ENCODE data around the gene CD4.

The CD4 gene

DNA sequence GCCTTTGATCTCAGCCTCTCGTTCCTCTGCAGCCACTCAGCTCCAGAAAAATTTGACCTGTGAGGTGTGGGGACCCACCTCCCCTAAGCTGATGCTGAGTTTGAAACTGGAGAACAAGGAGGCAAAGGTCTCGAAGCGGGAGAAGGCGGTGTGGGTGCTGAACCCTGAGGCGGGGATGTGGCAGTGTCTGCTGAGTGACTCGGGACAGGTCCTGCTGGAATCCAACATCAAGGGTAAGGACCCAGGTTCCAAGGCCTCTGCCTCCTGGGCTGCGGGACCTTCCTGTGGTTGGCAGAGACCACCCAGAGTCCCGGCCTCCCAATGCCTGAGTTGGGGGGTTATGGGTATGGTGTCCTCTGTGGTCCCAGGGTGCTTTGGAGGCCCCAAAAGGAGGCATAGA is 27.8 kb downstream of the CD4 start:
- no peak for DNase-seq

DNA sequence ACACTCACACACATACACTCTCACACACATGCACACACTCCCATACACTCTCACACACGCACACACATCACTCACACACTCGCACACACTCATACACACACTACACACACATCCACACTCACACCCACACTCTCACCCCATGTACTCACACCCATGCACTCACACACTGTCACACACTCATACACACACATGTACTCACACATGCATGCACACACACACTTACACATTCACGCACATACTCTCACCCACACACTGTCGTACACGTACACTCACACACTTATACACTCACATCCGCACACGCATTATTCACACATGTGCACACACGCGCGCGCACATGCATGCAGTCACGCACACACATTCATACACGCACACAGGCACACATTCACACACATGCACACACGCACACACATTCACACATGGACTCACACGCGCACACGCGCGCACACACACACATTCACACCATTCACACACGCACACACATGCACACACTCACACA is 28.4 kb downstream of the CD4 start:
- no peak for DNase-seq

DNA sequence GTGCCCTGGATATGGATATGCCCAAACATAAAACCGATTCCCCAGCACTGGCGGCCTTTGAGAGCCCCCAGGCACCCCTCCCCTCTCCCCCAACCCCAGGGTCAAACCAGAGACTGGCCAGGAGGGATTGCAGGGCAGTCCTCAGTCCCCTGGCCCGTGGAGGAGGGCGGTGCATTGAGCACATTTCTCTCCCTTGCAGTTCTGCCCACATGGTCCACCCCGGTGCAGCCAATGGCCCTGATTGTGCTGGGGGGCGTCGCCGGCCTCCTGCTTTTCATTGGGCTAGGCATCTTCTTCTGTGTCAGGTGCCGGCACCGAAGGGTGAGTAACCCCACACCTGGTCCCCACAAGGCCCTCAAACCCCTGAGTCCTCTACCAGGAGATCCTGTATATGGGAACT is 28.9 kb downstream of the CD4 start:
- DNase-seq: no peak

DNA sequence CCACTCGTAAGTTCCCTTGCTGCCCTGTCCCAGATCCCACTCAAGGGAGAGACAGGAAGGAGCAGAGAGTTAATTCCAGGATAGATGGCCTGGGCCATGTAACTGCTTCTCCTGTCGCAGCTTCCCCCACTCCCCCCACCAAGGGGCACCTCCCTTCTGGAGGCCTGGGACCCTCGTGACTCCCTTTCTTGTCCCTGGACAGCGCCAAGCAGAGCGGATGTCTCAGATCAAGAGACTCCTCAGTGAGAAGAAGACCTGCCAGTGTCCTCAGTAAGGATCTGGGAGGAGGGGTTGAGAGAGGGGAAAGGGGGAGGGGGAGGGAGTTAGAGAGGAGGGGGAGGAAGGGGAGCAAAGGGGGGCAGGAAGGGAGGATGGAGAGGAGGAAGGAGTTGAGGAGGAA is 29.3 kb downstream of the CD4 start:
- DNase-seq: no peak

DNA sequence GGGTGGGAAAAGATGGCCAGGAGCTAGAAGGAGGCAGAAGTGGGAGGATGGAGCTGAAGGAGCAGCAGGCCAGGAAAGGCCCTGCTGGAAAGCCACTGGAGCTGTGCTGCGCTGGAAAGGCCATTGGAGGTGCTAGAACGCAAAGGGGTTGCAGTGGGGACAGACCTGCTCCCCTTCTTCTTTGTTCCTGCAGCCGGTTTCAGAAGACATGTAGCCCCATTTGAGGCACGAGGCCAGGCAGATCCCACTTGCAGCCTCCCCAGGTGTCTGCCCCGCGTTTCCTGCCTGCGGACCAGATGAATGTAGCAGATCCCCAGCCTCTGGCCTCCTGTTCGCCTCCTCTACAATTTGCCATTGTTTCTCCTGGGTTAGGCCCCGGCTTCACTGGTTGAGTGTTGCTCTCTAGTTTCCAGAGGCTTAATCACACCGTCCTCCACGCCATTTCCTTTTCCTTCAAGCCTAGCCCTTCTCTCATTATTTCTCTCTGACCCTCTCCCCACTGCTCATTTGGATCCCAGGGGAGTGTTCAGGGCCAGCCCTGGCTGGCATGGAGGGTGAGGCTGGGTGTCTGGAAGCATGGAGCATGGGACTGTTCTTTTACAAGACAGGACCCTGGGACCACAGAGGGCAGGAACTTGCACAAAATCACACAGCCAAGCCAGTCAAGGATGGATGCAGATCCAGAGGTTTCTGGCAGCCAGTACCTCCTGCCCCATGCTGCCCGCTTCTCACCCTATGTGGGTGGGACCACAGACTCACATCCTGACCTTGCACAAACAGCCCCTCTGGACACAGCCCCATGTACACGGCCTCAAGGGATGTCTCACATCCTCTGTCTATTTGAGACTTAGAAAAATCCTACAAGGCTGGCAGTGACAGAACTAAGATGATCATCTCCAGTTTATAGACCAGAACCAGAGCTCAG is 30.0 kb downstream of the CD4 start:
- DNase-seq: no peak

DNA sequence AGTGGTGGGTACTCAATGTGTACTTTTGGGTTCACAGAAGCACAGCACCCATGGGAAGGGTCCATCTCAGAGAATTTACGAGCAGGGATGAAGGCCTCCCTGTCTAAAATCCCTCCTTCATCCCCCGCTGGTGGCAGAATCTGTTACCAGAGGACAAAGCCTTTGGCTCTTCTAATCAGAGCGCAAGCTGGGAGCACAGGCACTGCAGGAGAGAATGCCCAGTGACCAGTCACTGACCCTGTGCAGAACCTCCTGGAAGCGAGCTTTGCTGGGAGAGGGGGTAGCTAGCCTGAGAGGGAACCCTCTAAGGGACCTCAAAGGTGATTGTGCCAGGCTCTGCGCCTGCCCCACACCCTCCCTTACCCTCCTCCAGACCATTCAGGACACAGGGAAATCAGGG is 30.8 kb downstream of the CD4 start:
- DNase-seq: no peak

DNA sequence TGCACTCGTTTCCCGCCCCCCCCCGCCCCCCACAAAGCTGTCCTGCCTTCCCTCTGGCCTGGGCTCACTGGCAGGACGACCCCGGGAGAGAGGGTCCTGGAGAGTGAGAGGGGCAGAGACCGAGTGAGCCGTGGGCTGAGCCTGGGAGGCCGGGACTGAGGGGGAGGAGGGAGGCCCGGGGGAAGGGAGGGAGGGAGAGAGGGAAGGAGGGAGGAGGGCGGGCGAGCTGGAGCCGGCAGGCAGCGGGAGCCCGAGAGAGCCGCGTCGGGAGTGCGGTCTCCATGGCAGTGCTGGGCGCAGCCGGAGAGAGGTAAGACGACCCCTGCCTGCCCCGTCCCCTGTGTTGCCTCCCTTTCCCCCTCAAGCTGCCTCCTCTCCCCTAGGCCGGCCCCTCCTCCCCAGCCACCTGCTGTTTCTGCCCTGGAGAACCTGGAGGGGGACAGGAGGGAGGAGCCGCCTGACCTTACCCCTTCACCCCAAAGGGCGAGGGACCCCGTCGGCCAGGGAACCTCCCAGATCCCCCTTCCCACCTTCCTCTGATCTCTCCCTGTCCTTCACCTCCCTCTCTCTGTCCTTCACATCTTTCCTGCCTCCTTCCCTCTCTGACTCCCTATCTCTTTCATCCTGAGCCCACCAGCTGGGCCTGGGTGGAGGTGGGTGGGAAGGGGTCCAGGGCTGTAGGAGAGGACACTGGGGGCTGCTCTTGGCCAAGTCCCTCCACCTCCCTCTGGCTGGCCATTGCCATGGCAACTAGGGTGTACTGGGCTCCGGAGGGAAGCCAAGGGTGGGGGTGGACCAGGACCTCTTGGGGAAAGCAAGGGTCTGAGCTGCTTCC is 32.5 kb downstream of the CD4 start, which contains the start of gene GPR162:
GPR162 (plus strand) TSS at position 231 of the 835 bp plus-strand sequence. CDS start 2,078 bp downstream, outside the sequence.
- no peak for DNase-seq

DNA sequence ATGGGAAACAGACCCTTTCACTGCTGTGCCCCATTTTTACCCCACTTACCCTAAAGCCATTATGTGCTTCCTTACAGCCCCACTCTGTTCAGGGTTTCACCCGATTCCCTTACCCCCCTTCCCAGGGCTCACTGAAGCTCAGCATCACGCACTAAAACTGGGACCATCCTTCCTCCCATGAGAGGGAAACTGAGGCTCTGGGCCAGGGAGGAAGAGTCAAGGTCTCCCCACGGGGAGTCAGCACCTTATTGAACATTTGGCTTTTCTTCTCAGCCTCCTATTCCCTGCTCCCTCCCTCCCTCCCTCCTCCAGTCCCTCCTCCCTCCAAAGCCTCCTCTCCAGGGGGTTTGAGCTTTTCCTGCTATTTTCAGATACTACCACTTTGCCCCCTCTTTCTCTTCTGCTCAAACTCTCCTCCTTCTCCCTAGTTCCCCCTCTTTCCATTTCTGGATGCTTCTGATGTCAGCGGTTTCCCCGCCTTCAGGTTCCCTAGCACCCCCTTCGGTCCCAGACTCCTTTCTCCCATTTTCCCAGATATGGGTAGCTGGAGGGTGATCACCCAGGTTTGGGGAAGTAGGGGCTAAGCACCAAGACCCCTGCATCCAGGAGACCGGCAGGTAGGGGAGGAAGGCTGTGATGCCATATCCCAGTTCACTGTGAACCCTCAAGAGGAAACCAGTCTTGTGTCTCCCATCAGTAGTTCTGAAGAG is 33.3 kb downstream of the CD4 start:
- DNase-seq: no peak

DNA sequence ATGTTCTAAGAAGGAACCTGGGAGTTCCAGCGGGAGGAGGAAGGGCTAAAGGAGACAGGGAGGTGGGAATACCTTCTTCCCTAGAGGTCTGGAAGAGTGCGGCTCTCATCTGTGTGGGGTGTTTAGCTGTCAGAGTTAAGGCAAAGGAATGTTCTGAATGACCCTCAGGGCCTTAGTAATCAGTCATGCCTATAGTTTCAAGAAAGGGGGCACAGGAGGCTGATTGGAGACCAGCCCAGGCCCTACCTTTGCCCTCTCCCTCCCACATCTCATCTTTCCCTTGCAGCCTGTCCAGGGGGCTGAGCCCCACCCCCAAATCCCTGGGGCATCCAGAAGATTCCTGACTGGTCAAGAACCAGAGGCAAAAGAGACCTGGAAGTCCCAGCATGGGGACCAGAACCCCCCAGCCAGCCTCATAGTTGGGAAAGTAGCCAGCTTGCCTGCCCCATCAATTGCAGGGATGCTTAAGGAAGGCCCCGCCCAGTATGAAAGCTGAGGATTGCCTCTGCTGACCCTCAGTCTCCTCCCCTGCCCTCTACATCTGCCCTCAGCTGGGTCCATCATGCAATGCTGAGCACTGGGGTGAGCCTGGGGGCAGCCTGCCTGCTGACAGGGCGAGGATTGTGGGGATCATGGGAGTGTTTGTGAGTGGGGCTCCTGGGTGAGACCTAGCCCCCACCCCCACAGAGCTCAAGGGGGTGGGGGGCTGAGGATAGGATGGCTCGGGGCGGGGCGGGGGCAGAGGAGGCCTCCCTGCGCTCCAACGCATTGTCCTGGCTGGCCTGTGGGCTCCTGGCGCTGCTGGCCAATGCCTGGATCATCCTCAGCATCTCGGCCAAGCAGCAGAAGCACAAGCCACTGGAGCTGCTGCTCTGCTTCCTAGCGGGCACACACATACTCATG is 34.1 kb downstream of the CD4 start:
- no peak for DNase-seq

DNA sequence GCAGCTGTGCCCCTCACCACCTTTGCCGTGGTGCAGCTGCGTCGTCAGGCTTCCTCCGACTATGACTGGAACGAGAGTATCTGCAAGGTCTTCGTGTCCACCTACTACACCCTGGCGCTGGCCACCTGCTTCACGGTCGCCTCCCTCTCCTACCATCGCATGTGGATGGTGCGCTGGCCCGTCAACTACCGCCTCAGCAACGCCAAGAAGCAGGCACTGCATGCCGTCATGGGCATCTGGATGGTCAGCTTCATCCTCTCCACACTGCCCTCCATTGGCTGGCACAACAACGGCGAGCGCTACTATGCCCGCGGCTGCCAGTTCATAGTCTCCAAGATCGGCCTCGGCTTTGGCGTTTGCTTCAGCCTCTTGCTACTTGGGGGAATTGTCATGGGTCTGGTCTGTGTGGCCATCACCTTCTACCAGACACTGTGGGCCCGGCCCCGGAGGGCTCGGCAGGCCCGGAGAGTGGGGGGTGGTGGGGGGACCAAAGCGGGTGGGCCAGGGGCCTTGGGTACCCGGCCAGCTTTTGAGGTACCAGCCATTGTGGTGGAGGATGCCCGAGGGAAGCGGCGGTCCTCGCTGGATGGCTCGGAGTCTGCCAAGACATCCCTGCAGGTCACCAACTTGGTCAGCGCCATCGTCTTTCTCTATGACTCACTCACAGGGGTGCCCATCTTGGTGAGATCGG is 34.9 kb downstream of the CD4 start:
- no peak for DNase-seq

DNA sequence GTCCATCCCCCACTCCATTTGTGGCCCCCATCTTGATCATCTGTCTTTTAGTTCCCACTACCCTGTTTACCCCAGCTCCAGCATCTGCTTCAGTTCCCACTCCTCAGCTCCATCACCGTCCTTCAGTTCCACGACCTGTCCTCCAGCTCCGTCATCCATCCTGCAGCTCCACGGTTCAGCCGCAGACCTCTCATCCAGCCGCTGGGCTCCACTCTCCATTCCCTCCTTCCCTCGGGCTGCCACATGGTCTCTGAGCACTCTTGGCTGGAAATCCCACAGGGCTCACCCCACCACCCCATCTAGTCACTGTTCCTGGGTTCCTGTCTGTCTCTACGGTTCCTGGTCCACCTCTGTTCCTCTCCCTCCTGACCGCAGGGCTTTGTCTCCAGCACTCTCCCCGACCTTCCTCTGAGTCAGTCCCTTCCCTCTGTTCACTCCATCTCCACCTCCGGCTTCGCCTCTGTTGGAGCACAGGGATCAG is 35.6 kb downstream of the CD4 start:
- no peak for DNase-seq

DNA sequence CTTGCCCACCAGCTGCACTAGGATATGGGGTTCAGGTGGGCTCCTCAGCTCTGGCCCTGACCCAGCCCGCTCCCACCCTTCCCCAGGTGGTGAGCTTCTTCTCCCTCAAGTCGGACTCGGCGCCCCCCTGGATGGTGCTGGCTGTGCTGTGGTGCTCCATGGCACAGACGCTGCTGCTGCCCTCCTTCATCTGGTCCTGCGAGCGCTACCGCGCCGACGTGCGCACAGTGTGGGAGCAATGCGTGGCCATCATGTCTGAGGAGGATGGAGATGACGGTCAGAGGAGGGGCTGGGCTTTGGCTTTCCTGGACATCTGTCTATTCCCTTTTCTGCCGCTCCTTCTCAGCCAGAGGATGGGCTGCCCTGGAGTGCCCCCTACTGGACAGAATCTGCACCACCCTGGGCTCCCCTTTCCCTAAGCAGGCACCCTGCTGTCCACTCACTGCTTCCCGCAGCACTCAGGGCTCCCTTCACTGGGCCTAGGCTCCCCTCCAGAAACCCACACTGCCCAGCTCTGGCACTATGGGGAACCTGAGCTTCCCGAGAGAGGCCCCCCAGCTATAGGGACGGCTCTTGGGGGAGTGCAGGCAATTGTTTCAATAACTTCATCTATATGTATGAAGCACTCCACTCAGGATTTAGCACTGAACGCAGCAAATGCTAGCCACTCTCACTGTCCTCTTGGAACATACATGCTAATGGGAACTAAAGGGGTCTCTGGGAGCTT is 36.2 kb downstream of the CD4 start:
- DNase-seq: no peak

DNA sequence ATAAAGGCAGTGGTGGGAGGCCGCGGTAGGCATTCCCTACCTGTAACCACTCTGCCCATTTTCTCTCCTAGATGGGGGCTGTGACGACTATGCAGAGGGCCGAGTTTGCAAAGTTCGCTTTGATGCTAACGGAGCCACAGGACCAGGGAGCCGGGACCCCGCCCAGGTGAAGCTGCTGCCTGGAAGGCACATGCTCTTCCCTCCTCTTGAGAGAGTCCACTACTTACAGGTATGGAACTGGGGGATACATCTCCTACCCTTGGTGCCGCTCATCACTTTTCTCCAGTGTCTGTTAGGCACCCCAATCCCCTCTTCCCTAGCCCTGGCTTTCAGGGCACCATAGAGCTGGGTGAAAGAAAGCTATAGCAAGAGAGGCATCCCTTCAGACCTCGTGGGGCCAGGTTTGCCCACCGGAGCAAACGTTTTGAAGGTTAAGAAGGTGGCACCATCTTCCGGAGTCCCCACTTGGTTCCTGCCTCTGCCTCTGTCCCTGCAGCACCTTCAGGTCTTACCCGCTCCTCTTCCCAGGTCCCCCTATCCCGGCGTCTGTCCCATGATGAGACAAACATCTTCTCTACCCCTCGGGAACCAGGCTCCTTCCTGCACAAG is 36.9 kb downstream of the CD4 start:
- DNase-seq: no peak

DNA sequence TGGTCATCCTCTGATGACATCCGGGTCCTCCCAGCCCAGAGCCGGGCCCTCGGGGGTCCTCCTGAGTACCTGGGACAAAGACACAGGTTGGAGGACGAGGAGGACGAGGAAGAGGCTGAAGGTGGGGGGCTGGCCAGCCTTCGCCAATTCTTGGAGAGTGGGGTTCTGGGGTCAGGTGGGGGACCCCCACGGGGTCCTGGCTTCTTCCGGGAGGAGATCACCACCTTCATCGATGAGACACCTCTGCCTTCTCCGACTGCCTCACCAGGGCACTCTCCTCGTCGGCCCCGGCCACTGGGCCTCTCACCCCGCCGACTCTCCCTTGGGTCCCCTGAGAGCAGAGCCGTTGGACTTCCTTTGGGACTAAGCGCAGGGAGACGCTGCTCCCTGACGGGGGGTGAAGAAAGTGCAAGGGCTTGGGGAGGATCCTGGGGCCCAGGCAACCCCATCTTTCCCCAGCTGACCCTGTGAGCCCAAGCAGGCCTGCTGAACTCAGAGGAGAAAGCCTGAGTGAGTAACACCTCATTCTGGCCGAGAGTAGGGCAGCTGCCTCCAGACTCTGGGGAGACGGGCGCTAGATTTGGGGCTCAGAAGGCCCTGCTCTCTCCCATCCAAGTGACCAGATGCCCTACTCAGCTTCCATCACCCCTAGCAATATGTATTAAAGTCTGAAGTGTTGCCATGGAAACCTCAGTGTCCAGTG is 37.6 kb downstream of the CD4 start:
- no peak for DNase-seq

DNA sequence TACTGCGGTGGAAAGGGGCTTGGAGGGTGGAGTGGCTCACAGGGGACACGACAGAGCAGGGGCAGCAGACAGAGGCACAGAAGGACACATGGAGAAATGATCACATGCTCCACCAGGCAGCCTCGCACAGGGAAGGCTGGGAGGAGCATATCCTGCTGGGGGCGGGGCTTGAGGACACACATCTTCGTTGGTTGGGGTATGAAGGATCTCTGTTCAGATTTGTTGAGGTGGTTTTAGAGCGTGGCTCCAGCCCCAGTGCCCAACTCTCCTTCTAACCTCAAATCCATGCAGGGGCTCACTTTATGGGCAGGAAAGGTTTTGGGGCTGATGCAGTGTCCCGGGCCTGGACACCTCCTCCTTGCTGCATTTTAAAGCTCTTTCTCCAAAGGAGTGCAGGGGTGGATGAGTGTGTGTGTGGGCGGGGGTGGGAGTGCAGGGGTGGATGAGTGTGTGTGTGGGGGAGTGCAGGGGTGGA is 38.1 kb downstream of the CD4 start:
- no peak for DNase-seq

DNA sequence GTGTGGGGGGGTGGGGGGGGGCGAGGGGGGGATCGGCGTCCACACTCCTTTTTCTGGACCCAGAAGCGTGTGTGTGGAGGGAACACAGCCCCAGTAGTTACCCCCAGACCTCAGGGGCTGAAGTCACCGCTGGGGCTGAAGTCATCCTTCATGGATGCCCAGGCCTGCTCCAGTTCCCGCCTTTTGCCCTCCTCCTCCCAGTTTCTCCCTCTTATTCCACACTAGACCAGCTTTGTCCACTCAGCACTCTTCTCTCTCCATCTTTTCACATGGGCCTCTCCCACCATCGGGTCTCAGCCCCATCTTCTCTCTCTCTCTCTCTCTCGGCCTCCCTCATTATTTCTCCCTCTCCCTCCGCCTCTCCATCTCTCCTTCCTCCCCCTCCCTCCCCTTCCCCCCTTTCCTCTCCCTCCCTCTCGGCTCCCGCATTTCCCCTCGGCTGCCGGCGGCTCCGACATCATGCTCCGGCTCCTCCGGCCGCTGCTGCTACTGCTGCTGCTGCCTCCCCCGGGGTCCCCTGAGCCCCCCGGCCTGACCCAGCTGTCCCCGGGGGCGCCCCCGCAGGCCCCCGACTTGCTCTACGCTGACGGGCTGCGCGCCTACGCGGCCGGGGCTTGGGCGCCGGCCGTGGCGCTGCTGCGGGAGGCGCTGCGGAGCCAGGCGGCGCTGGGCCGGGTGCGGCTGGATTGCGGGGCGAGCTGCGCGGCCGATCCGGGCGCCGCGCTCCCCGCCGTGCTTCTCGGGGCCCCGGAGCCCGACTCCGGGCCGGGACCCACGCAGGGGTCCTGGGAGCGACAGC is 38.9 kb downstream of the CD4 start, which contains the start of gene P3H3:
P3H3 (plus strand) TSS at position 426 of the 799 bp plus-strand sequence; CDS start at position 460, 34 bp downstream.
- DNase-seq: no peak

DNA sequence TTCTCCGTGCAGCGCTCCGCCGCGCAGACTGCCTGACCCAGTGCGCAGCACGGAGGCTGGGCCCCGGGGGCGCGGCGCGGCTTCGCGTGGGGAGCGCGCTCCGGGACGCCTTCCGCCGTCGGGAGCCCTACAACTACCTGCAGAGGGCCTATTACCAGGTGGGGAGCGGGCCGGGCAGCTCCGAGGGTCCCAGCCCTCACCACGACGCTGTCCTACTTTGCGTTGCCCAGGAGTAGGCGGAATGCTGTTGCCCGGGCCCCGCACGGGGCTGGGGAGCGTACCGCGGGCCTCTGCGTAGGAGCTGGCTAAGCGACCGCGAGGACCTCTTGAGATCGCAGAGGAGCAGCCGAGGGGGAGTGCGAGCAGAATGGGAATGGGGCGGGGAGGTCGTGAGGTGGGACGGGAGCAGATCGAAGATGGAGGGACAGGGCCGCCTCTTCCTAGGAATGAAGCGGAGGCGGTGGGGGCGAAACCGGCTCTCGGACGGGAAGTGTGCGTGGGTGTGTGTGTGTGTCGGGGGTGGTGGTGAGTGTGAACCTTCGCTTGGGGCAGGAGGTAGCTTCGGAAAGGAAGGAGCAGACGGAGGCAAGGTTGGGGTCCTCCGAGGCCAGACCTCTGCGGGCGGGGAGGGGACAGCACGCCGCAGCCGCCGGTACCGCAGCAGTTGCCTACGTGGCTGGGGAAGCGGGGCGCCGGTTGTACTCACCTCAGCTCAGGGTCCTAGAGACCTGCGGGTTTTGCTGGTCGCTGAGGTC is 39.6 kb downstream of the CD4 start:
- DNase-seq: no peak
